Amygdala (tissue), 56 donors: ENCODE results near the gene CCDC137.
A peak's percentile ranks its signal among the peaks of the same experiment; 100 is the strongest.

Source experiments
- DNase-seq, 56 donors: peaks; one replicate each; lab custom pipeline; 2025; lab: John Stamatoyannopoulos, UW

CCDC137 gene

DNA sequence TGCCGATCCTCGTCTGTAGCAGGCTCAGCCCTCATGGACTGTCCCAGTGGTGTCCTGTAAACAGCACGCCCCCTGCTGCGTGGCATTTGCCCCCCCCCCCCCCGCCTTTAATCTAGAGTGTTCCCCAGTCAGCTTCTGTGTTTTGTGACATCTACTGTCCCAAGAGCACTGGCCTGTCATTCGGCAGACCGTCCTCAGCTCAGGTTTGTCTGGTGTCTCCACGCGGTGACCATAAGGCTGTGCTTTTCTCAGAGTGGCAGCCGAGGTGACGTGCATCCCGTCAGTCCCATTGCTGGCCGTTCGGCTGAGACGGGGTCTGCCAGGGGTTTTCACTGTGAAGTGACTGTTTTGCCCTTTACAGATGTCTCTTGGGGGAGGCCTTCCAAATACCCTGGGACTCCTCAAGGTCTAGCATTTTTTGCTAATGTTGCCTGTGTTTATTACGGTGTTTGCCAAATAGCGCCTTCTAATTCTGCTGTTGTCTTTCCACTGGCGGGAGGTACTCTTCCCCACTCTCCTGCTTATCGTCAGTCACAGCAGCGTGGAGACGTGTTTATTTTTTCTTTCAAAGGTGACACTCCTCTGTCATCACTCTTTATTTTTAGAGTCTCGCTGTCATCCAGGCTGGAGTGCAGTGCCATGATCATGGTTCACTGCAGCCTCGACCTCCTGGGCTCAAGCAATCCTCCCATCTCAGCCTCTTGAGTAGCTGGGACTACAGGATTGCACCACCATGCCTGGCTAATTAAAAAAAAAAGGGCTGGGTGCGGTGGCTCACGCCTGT is 30.9 kb downstream of the CCDC137 start:
- DNase-seq = no peak

DNA sequence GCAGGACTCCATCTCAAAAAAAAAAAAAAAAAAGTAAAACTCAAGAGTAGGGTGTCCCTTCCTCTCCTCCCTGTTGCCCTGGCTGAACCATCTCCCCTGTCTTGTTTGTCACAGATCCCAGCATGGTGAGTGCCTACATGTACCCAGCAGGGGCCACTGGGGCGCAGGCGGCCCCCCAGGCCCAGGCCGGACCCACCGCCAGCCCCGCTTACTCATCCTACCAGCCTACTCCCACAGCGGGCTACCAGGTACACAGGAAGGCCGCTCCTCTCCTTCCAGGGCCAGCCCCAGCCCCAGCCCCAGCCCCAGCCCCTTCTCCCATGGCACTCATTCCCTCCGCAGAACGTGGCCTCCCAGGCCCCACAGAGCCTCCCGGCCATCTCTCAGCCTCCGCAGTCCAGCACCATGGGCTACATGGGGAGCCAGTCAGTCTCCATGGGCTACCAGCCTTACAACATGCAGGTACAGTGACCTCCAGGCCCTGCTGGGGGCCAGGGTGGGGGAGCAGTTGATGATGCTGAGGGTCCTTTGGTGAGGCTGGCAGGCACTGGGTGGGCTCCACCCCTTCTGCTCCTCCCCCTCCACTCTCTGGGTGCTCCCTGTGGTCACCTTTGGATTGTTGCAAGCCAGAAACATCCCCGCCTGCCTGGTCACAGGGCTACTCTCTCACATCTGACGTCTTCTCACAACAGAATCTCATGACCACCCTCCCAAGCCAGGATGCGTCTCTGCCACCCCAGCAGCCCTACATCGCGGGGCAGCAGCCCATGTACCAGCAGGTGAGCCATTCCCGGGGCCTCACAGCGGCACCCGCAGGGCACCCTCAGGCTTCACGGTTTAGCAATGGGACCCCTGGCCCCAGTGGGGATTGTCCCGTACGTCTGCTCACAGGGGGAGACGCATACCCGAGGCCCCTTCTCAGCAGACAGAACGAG is 34.1 kb downstream of the CCDC137 start:
- no peak for DNase-seq

DNA sequence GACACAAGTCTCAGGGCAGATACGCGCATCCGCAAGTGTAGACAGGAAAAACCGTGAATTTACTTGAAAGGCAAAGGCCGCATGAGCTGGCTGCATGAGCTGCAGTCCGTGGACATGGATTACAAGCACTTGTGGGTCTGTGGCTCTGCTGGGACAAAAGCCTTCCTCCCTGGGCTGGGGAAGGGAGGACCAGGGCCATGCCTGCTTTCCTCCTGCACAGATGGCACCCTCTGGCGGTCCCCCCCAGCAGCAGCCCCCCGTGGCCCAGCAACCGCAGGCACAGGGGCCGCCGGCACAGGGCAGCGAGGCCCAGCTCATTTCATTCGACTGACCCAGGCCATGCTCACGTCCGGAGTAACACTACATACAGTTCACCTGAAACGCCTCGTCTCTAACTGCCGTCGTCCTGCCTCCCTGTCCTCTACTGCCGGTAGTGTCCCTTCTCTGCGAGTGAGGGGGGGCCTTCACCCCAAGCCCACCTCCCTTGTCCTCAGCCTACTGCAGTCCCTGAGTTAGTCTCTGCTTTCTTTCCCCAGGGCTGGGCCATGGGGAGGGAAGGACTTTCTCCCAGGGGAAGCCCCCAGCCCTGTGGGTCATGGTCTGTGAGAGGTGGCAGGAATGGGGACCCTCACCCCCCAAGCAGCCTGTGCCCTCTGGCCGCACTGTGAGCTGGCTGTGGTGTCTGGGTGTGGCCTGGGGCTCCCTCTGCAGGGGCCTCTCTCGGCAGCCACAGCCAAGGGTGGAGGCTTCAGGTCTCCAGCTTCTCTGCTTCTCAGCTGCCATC is 34.9 kb downstream of the CCDC137 start:
- no peak for DNase-seq

DNA sequence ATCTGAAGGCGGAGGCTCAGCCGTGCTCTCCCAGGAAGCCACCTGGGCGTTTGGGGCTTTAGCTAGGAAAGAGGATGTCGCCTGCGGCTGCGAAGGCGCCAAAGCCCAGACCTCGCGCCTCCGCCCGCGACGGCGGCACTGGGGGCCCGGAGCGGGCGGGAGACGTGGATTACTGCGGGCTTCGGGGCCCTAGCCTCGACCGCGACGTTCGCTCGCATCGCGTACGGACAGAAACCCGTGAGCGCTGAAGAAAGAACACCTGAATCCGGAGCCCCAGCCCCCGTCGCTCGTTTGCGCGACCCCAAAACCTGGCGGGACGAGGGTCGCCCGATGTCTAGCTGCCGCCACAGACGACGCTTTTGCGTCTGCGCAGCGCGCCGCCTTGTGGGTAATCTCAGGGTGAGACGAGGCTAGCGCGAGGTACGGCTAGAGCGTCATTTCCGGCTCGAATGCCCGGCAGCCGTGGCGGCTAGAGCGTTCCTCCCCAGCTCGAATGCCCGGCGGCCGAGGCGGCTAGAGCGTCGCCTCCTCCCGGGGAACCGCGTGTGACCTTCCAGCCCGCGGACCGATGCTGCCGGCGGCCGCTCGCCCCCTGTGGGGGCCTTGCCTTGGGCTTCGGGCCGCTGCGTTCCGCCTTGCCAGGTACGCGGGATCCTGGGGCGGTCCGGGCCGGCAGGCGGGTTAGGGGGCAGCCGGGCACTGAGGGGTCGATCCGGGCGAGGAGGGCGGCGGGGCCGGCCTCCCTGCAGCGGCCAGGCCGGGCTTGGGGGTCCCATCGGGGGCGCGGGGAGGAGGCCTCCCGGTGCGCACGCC is 36.6 kb downstream of the CCDC137 start, which contains the start of gene MRPL12:
Gene MRPL12, plus strand, starts transcription at position 434 of the 813 bp plus-strand sequence. Its CDS starts 135 bp downstream, at position 569.
- peak; percentile 61 to 97 (median 90) for DNase-seq

DNA sequence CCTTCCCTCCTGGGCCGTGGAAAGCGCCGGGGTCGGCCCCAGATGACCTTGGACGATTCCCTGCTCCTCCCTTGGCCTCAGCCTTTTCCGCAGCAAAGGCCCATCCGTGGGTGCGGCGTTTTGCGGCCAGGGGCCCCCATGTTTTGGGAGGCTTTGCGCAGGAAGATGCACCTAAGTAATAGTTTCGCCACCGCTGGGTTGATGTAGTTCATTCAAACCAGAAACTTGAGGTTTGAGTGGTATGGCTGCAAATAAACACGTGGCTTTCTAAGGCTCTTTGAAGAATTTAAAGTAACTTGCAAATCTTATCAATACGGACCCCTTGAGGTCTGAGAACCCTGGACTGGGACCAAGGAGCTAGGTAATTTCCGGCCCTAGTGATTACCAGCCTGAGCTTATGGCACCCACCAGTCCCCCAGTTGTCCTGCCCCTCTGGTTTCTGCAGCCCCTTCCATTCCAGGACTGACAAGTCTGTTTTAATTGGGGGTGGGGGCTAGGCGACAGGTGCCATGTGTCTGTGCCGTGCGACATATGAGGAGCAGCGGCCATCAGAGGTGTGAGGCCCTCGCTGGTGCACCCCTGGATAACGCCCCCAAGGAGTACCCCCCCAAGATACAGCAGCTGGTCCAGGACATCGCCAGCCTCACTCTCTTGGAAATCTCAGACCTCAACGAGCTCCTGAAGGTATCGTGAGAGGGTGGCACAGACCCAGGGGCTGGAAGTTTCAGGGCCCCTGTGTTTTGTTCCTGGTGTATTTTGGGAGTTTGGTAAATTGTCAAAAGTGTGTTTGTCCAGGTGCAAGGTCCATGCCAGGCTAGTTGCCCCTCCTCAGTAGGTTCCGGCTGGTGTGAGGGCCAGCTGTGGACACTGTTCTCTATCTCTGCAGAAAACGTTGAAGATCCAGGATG is 37.5 kb downstream of the CCDC137 start:
- no peak for DNase-seq

DNA sequence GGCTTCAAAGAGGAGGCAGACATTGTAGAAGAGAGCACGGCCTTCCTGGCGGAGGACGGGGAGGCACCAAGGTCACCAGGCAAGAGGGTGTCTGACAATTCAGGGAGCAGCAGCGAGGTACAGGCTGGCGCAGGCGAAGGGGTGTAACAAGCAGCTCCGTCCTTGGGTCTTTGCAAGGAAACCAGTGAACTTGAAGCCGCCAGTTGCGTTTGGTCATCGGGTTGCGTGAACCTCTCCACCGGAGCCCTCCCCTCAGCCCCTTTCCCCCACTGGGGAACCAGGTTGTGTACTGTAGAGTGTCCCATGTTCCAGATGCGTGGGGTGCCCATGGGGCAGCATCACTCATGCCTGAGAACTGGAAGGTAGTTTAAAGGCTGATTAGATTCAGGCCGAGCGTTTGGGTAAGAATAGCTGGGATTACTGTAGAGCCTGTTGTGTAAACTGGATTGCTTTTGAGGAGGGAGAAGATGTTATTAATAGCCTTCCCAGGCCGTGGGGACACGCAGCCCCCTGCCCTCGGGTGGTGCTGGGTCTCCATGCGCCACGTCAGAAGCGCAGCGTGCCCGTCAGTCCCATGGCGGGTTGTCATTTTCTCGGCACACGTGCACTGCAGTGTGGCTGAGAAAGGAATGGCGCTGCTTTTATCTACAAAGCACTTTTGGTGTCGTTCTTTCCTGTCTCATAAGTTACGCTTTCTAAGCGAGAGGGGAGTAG is 39.1 kb downstream of the CCDC137 start:
- no peak for DNase-seq

DNA sequence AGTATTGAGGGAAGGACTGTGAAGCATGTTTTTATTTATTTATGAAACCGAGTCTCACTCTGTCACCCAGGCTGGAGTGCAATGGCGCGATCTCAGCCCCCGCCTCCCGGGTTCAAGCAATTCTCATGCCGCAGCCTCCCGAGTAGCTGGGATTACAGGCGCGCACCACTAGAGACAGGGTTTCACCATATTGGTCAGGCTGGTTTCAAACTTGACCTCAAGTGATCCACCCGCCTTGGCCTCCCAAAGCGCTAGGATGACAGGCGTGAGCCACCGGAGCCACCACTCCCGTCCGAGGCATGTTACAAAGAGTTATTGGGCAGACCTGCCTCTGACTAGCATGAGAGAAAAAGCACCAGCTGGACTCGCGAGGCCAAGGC is 39.7 kb downstream of the CCDC137 start:
- no peak for DNase-seq

DNA sequence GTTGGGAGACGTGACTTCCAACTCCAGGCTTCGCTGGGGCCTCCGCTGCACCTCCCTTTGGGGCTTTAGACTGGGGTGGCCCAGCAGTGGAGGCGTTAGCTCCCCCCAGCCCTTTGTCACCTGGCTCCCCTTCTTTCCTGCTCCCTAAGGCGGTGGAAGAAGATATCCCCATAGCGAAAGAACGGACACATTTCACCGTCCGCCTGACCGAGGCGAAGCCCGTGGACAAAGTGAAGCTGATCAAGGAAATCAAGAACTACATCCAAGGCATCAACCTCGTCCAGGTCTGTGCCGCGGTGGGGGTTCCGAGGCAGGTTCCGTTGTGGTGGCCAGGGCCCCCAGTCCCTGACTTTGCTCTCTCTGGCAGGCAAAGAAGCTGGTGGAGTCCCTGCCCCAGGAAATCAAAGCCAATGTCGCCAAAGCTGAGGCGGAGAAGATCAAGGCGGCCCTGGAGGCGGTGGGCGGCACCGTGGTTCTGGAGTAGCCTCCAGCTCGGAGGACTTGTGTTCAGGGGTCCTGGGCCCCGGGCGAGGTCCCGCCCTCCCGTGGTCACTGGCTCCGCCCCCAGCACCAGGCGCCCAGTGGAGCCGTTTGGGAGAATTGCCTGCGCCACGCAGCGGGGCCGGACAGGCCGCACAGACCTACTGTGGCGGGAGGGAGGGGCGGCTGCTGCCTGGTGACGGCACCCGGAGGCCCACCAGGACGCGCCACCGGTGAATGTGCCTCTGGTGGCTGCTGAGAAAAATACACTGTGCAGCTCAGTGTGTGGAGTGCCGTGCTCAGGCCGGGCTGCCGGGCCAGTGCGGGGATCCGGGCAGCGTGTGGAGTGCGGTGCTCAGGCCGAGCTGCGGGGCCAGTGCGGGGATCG is 40.5 kb downstream of the CCDC137 start:
- no peak for DNase-seq

DNA sequence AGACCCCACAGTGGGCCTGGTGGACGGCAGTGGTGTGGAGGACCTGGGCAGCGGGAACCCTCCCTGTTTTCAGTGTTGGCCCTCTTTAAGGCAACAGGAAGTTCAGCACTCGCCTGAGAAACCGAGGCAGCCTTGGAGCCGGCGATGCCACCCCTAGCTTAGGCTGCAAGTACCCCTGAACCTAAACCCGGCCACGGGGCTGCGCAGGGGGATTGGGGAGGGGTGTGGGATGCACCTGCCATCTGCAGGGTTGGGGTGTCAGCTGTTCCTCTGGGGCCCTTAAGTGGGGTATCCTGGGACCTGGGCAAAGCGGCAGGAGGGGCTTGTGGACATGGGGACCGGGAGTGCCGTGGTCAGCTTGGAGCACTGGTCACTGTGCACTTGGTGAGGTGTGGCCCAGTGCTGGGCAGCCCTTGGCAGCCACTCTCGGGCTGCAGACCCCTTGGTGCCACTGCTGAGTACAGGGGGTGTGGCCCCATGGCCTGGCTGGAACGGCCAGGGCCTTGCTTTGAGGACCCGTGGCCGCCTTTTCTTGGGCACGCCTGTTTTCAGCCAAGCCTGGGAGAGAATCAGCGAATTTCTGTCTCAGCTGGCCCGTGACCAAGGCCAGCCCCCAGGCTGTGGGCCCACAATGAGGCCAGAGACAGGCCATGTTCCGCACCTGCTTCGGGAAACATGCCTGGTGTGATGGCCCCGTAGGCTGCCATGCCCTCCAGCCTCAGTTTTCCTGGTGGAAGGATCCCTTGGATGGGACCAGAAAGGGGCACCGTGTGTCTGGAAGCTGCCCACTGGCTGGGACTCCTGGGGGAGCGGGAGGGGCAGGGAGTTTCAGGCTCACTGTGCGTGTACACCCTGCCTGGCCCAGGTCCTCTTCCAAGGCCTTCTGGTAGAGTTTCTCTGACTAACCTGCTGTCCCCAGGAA is 41.4 kb downstream of the CCDC137 start:
- DNase-seq = no peak

DNA sequence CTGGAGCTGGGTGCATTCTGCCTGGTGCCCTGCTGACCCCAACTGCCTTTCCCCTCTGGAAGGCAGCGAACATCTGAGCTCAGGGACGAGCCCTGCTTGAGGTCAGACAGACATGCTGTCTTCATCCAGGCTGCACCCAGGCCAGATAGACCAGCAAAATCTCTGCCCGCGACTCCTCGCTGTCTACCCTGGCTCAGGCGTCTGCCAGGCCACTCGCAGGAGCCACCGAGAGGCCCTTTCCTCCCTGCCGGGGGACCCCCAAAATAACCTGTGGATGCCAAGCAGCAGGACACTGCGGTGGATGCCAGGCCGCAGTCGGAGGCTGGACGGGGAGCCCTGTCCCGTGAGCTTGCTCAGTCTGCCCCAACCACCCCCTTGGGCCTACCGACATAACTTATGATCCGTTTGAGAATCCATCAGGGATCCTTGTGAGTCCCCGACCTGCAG is 42.2 kb downstream of the CCDC137 start:
- DNase-seq = no peak

DNA sequence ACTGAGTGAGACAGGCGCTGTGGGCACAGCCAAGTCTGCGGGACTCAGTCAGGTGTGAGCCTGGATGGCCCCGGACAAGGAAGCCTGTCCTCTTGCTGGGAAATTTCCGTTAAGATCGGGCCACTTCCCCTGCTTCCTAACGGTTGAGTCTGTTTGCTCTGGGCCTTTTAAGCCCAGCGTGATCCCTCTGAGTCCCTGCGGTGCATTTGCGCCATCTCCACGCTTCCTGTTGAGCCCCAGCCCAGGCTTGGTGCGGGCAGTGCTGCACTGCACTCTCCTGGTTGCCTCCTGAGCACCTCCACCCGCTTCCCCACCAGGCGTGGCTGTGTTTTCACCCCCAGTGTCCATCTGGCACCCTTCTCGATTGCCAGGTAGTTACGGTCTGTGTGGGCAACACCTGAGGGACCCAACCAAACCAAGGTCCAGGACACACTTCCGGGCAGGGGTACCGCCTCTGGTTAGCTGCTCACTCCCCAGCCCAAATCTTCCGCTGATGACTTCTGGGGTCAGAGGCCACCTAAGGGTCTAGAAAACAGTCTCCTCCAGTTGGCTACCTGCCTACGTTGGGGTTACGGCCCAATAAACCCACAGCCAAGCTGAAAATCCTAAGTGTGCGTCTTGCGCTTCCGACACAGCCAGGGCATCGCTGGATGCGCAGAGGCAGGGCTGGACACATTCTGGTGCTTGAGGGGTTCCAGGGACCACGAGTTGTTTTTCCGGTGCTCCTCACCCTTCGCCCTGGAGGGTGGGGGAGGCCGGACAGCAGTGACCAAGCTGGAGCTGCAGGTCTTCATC is 44.2 kb downstream of the CCDC137 start:
- no peak for DNase-seq

DNA sequence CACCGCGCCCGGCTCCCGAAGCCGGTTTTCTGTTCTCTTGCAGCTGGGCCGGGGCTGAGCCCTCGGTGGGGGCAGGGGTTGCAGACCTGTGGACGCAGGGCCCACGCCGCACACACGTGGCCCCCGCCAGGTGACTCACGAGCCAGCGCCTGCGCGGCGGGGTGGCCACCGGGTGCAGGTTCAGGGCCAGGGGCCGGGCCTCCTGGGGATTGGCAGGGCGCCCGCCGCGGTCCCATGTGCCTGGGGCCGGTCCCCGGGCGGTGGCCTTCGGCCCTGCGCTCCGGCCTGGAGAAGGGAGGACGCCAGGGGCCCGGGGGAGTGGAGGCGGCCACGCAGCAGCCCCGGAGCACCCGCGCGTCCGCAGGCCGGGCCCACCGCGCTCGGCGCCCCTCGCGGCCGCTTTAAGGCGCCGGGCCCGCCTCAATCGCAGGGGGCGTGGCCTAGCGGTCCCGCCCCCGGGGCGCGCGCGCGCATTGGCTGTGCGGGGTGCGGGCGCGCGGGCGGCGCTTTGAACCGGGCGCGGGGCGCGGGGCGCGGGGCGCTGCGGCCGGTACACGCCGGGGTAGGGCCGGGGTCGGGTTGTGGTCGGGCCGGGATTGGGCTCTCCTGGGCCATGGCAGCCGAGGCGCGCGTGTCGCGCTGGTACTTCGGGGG is 45.4 kb downstream of the CCDC137 start, which contains the start of gene SLC25A10:
Gene SLC25A10, plus strand, starts transcription at position 471 of the 654 bp plus-strand sequence. Its CDS starts 143 bp downstream, at position 614.
- peak in 42 of 56 donors; percentile 11 to 84 (median 60) for DNase-seq

DNA sequence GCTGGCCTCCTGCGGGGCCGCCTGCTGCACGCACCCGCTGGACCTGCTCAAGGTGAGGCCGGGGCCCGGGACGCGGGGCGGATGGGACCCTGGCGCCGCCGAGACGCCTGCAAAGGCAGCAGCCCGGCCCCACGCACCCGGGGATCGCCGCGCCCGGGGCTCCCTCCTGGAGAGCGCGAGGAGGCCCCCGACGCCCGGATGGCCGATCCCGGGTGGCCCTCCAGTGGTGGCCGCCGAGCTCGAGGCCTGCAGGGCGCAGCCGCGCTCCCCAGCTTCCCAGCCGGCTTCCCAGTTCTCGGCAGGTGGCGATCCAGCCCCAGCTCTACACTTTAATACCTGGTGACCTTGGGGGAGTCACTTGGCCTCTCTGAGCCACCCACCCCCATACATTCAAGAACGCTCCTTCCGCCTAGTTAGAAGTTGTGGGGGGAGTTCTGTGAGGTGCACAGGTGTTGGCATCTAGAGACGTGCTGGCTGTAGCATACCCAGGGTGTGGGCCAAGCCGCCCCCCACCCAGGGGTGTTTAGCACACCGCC is 46.0 kb downstream of the CCDC137 start:
- peak in 6 of 56 donors; percentile 42 to 58 (median 46) for DNase-seq

DNA sequence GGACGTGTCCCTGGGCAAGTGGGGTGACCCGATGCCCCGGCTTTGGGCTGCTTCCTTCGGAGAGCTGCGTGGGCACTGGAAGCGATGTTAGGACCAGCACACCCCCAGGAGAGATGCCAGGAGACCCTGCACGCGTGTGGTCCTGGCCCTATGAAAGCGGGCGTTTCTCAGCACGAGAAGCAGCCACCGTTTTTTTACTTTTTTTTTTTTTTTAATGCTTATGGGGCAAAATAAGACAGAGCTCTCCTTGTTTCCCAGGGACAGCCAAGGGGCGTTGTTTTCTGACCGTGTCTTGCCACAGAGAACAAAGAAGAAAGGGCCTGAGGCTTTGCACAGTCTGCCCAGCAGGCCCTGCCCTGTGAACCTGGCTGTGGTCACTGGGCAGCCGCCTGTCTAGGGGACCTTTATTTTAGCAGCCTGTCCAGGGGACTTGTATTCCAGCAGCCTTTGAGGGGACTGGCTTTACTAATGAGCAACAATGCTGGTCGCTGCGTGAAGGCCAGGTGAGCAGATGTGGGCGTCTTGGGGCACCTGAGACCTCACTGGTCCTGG is 46.5 kb downstream of the CCDC137 start:
- DNase-seq = peak in 6 of 56 donors; percentile 5 to 25 (median 14)
